SK-N-SH treated with all-trans-retinoic acid at 6 μM for 48 hours (cell line): Measurements from ENCODE around the gene RNF224.

Source experiments
- ATAC-seq: fragments of 200-7000 bp; cut with Tn5 transposase; 3 replicates; pipeline ENCODE4 v1.9.1; 2020; ENCODE audit warnings: mild to moderate bottlenecking, moderate library complexity
- ARNTL ChIP-seq: fragments of 450-650 bp; formaldehyde crosslinking; IDR thresholded peaks from 2 replicates; pipeline ENCODE4 v1.5.0; 2020; ENCODE audit warnings: low read depth, mild to moderate bottlenecking, moderate library complexity, borderline replicate concordance
- BACH2 ChIP-seq: fragments of 250-450 bp; sonication (Bioruptor Pico); IDR thresholded peaks from 2 replicates; pipeline ENCODE4 v1.9.0; 2021; ENCODE audit warnings: mild to moderate bottlenecking, borderline replicate concordance
- CREB5 ChIP-seq: fragments of 250-450 bp; sonication (Bioruptor Pico); IDR thresholded peaks from 2 replicates; pipeline ENCODE4 v1.5.1; 2020; ENCODE audit warnings: low read depth, mild to moderate bottlenecking, moderate library complexity
- CSDC2 ChIP-seq: fragments of 250-450 bp; sonication (Bioruptor Pico); IDR thresholded peaks from 2 replicates; pipeline ENCODE4 v1.5.0; 2020; ENCODE audit warnings: mild to moderate bottlenecking, moderate library complexity
- ESRRG ChIP-seq: fragments of 250-450 bp; sonication (Bioruptor Pico); IDR thresholded peaks from 2 replicates; pipeline ENCODE4 v1.6.1; 2021; ENCODE audit warnings: mild to moderate bottlenecking
- GLIS3 ChIP-seq: fragments of 250-450 bp; sonication (Bioruptor Pico); IDR thresholded peaks from 2 replicates; pipeline ENCODE4 v1.5.0; 2020; ENCODE audit warnings: mild to moderate bottlenecking, moderate library complexity
- ISL1 ChIP-seq: fragments of 250-450 bp; sonication (Bioruptor Pico); IDR thresholded peaks from 2 replicates; pipeline ENCODE4 v2.1.2; 2022; ENCODE audit warnings: mild to moderate bottlenecking, moderate library complexity
- OSR1 ChIP-seq: fragments of 250-450 bp; sonication (Bioruptor Pico); IDR thresholded peaks from 2 replicates; pipeline ENCODE4 v1.8.0; 2022; ENCODE audit warnings: moderate library complexity, mild to moderate bottlenecking, inconsistent platforms
- PATZ1 ChIP-seq: fragments of 250-450 bp; sonication (Bioruptor Pico); IDR thresholded peaks from 2 replicates; pipeline ENCODE4 v1.8.0; 2020; ENCODE audit warnings: mild to moderate bottlenecking, moderate library complexity, borderline replicate concordance
- POU6F1 ChIP-seq: fragments of 250-450 bp; sonication (Bioruptor Pico); IDR thresholded peaks from 2 replicates; pipeline ENCODE4 v1.8.0; 2021; ENCODE audit warnings: low read depth, mild to moderate bottlenecking, moderate library complexity, borderline replicate concordance
- PPARA ChIP-seq: fragments of 250-450 bp; sonication (Bioruptor Pico); IDR thresholded peaks from 2 replicates; pipeline ENCODE4 v1.5.0; 2020; ENCODE audit warnings: mild to moderate bottlenecking, borderline replicate concordance
- RARB ChIP-seq: fragments of 250-450 bp; sonication (Bioruptor Pico); IDR thresholded peaks from 2 replicates; pipeline ENCODE4 v1.8.0; 2021; ENCODE audit warnings: mild to moderate bottlenecking, moderate library complexity
- SNAI2 ChIP-seq: fragments of 250-450 bp; sonication (Bioruptor Pico); IDR thresholded peaks from 2 replicates; pipeline ENCODE4 v1.5.0; 2020; ENCODE audit warnings: mild to moderate bottlenecking, moderate library complexity
- TOX ChIP-seq: fragments of 250-450 bp; sonication (Bioruptor Pico); IDR thresholded peaks from 2 replicates; pipeline ENCODE4 v1.8.0; 2021; ENCODE audit warnings: mild to moderate bottlenecking, moderate library complexity, borderline replicate concordance
- ZC3H10 ChIP-seq: fragments of 250-450 bp; sonication (Bioruptor Pico); IDR thresholded peaks from 2 replicates; pipeline ENCODE4 v1.5.1; 2021; ENCODE audit warnings: mild to moderate bottlenecking, moderate library complexity
- ZFP30 ChIP-seq: fragments of 450-650 bp; formaldehyde crosslinking; IDR thresholded peaks from 2 replicates; pipeline ENCODE4 v1.5.0; 2022; ENCODE audit warnings: mild to moderate bottlenecking, moderate library complexity
- ZNF565 ChIP-seq: fragments of 450-650 bp; formaldehyde crosslinking; conservative IDR thresholded peaks from 2 replicates; pipeline ENCODE4 v1.5.0; 2020; ENCODE audit warnings: low read depth, mild to moderate bottlenecking, moderate library complexity
- ZNF70 ChIP-seq: fragments of 450-650 bp; formaldehyde crosslinking; IDR thresholded peaks from 2 replicates; pipeline ENCODE4 v1.5.0; 2020; ENCODE audit warnings: mild to moderate bottlenecking, moderate library complexity
- ZNF8 ChIP-seq: fragments of 450-650 bp; formaldehyde crosslinking; IDR thresholded peaks from 2 replicates; pipeline ENCODE4 v1.5.0; 2020; ENCODE audit warnings: mild to moderate bottlenecking, moderate library complexity
- TF ChIP-seq, protein P1 (sequence below): fragments of 250-450 bp; sonication (Bioruptor Pico); IDR thresholded peaks from 2 replicates; pipeline ENCODE4 v1.5.0; 2020; ENCODE audit warnings: mild to moderate bottlenecking, moderate library complexity

The RNF224 gene

DNA sequence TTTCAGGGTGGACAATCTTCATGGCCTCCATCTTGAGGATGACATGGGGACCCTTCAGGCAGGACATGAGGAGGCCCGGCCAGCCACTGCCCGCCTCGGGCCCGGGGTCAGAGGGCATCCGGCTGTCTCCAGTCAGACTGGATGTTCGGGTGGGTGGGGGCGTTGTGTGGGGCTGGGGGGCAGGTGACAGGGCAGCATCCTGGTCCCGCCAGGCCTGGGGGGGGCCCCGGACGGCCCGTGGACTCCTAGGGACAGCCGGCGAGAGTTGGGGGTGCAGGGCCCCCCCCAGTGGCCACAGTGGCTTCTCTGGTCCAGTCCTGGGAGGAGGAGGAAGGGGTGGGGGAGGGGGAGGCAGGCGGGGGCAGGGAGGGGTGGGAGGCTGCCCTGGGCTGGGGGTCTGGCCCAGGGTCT, 6.2 kb upstream of the RNF224 start:
- no peak for TF ChIP-seq POU6F1 (CRISPR knock-in tag)
- no peak for TF ChIP-seq OSR1
- no peak for TF ChIP-seq CSDC2 (CRISPR knock-in tag)
- TF ChIP-seq GLIS3 (CRISPR knock-in tag) = no peak
- TF ChIP-seq ESRRG (CRISPR knock-in tag) = no peak
- no peak for TF ChIP-seq ZNF8 (CRISPR knock-in tag)
- TF ChIP-seq, protein P1, sequence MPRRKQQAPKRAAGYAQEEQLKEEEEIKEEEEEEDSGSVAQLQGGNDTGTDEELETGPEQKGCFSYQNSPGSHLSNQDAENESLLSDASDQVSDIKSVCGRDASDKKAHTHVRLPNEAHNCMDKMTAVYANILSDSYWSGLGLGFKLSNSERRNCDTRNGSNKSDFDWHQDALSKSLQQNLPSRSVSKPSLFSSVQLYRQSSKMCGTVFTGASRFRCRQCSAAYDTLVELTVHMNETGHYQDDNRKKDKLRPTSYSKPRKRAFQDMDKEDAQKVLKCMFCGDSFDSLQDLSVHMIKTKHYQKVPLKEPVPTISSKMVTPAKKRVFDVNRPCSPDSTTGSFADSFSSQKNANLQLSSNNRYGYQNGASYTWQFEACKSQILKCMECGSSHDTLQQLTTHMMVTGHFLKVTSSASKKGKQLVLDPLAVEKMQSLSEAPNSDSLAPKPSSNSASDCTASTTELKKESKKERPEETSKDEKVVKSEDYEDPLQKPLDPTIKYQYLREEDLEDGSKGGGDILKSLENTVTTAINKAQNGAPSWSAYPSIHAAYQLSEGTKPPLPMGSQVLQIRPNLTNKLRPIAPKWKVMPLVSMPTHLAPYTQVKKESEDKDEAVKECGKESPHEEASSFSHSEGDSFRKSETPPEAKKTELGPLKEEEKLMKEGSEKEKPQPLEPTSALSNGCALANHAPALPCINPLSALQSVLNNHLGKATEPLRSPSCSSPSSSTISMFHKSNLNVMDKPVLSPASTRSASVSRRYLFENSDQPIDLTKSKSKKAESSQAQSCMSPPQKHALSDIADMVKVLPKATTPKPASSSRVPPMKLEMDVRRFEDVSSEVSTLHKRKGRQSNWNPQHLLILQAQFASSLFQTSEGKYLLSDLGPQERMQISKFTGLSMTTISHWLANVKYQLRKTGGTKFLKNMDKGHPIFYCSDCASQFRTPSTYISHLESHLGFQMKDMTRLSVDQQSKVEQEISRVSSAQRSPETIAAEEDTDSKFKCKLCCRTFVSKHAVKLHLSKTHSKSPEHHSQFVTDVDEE (CRISPR knock-in tag) = no peak
- no peak for TF ChIP-seq CREB5 (CRISPR knock-in tag)
- TF ChIP-seq ZNF565 (CRISPR knock-in tag) = no peak
- TF ChIP-seq ZNF70 (CRISPR knock-in tag) = no peak
- ATAC-seq = no peak

DNA sequence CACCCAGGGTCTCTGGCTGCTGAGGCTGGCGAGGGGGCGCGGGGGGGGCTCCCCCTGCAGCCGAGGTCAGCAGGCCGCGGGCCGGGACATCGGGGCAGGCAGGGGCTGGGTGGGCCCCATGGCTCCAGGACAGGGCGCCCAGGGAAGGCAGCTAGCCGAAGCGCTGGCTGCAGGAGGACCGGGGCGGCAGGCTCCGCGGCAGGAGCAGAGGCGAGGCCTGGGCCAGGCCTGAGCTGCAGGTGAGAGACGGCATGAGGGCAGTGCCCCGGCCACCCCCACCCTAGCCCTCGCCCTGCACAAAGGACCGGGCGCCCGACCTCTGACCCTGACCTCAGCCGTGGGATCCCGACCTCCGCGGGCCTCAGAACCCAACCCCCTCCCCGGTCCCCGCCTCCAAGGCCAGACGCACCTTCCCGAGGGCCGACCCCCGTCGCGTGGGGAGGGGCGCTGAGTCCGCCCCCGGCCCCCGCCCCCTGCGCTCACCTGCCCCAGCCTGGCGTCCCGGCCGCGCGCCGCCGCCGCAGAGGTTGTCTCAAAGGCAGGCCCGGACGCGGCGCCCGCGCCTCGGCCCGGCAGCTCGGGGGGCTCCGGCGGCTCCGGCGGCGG, 5.7 kb upstream of the RNF224 start:
- no peak for TF ChIP-seq ZNF8 (CRISPR knock-in tag)
- TF ChIP-seq, protein P1 (CRISPR knock-in tag) = no peak
- TF ChIP-seq PATZ1 (CRISPR knock-in tag) = no peak
- TF ChIP-seq ZFP30 = no peak
- TF ChIP-seq ZC3H10 (CRISPR knock-in tag) = no peak
- no peak for TF ChIP-seq RARB (CRISPR knock-in tag)
- TF ChIP-seq PPARA = no peak
- no peak for TF ChIP-seq ISL1 (CRISPR knock-in tag)
- TF ChIP-seq ARNTL = no peak
- TF ChIP-seq ZNF565 (CRISPR knock-in tag) = no peak
- TF ChIP-seq ZNF70 (CRISPR knock-in tag) = no peak
- no peak for TF ChIP-seq SNAI2 (CRISPR knock-in tag)
- no peak for TF ChIP-seq BACH2 (CRISPR knock-in tag)
- TF ChIP-seq POU6F1 (CRISPR knock-in tag) = no peak
- no peak for TF ChIP-seq CSDC2 (CRISPR knock-in tag)
- no peak for TF ChIP-seq TOX (CRISPR knock-in tag)
- TF ChIP-seq ESRRG (CRISPR knock-in tag) = no peak
- ATAC-seq = no peak
